Esophagus muscularis mucosa (tissue), 4 donors: Measurements from ENCODE around the gene ARAP3. TPM values are rescaled to one million over a fixed set of nuclear protein-coding genes. Genes with fewer than 3 reads are reported as not detected.
A peak's percentile ranks its signal among the peaks of the same experiment; 100 is the strongest.
"Not testable (repeated sequence)": the region's sequence is repeated elsewhere in the genome, so short reads cannot be mapped to it uniquely, and the experiment has no call there.

Experiments used
- DNase-seq: peaks from one replicate; pipeline ENCODE4 v3.0.0-alpha.2; 2017; ENCODE audit errors: extremely low spot score
- H3K27ac ChIP-seq, 4 donors: fragments of 200-600 bp; sonication (generic); replicated peaks in 1 of 4; 1 replicate in 3 of 4; 2 replicates in 1 of 4; pipeline ENCODE4 v1.5.1; 2016 to 2019; ENCODE audit warnings: mild to moderate bottlenecking in 1 of 4
- H3K27me3 ChIP-seq, 4 donors: fragments of 200-600 bp; sonication (generic); one replicate each; pipeline versions ENCODE4 v1.5.1 to v1.6.0; 2016 to 2019
- H3K36me3 ChIP-seq, 4 donors: fragments of 200-600 bp; sonication (generic); one replicate each; pipeline ENCODE4 v1.5.1; 2016 to 2019
- H3K4me1 ChIP-seq, 4 donors: fragments of 200-600 bp; sonication (generic); one replicate each; pipeline ENCODE4 v1.5.1; 2016 to 2019
- H3K4me3 ChIP-seq, 4 donors: fragments of 200-600 bp; sonication (generic); 1 replicate in 2 of 4; 2 replicates in 2 of 4; pipeline ENCODE4 v1.5.1; 2016 to 2019; ENCODE audit warnings: mild to moderate bottlenecking in 4 of 4, moderate library complexity in 1 of 4
- H3K9me3 ChIP-seq, 4 donors: fragments of 200-600 bp; sonication (generic); 1 replicate in 3 of 4; 2 replicates in 1 of 4; pipeline ENCODE4 v1.5.1; 2016 to 2019
- CTCF ChIP-seq, 3 experiments: fragments of 200-600 bp in 2 of 3; fragments of 450-650 bp in 1 of 3; sonication (generic) in 2 of 3; IDR thresholded peaks; one replicate each; pipeline ENCODE4 v1.5.1; 2017 to 2019; ENCODE audit warnings: antibody characterized with exemption in 3 of 3, mild to moderate bottlenecking in 2 of 3, moderate library complexity in 1 of 3
- EP300 ChIP-seq: sonication (generic); formaldehyde crosslinking; IDR thresholded peaks from one replicate; pipeline ENCODE4 v1.6.1; 2017; ENCODE audit warnings: antibody characterized with exemption
- POLR2A ChIP-seq: fragments of 450-650 bp; IDR thresholded peaks from one replicate; pipeline ENCODE4 v1.6.1; 2017; ENCODE audit warnings: antibody characterized with exemption, moderate library complexity, mild to moderate bottlenecking, low read depth
- POLR2AphosphoS5 ChIP-seq, 2 donors: sonication (generic); formaldehyde crosslinking; IDR thresholded peaks; one replicate each; pipeline ENCODE4 v1.6.1; 2017; ENCODE audit warnings: antibody characterized with exemption in 2 of 2
- WGBS: methylation state at CpG from one replicate; pipeline ENCODE4 v1.1.5; 2018; 5-methylcytosine and 5-hydroxymethylcytosine counted together
- intact Hi-C: fragments of 100-400 bp; cut with DNase I; formaldehyde crosslinking; loops from one replicate; pipeline ENCODE4 v1.15.1; 2023
- total RNA-seq, 4 donors: library from RNA; depleted of rRNA; stranded (reverse); fragments of >200 nt; gene quantifications; one replicate each; pipeline versions ENCODE4 v1.1.0 to v1.2.1, GENCODE V29; 2016

The ARAP3 gene
- 1 to 10 TPM; 4.1 to 9.2 (median 7.6) TPM for total RNA-seq

- Histone ChIP-seq H3K36me3 (peaks cover 0 to 14% (median 0%) of the 10 kb centered on the region in 4 donors), H3K27me3 (peaks cover 0 to 12% (median 0%) of the 10 kb centered on the region in 4 donors), H3K27ac (peak within 1 kb of the TSS; percentile 74 to 78 (median 76)), H3K4me1 (peaks cover 12 to 42% (median 33%) of the 10 kb centered on the region in 4 donors), H3K9me3 (no peaks in the 10 kb centered on the region), H3K4me3 (peak within 1 kb of the TSS; percentile 59 to 65 (median 63))
- TF ChIP-seq EP300 (no peak), POLR2AphosphoS5 (IDR thresholded peaks at IDR 0.05) (peak in 1 of 2 donors; percentile 19)
- intact Hi-C loops: no loop called here
- DNase-seq: peak; percentile 93
- WGBS: 10% methylated on average over 46 of the region's 77 CpGs
Measured at GRCh38 chr5:141681695-141682641, at the start of gene ARAP3. Gene ARAP3, minus strand, starts transcription at chr5:141682230. Its CDS starts 1,744 bp downstream, at chr5:141680486.

GRCh38 chr5:141729387-141730006, 47.5 kb upstream of the ARAP3 start:
- 42% methylated on average over 6 of the region's 6 CpGs for WGBS
- no peak for DNase-seq
- Histone ChIP-seq H3K27ac (no peak overlapping the region), H3K4me1 (no peaks in the 10 kb centered on the region), H3K27me3 (peaks cover 0 to 11% (median 0%) of the 10 kb centered on the region in 4 donors), H3K4me3 (no peak overlapping the region), H3K9me3 (no peaks in the 10 kb centered on the region), H3K36me3 (no peaks in the 10 kb centered on the region)
- intact Hi-C loops: no loop called here
- TF ChIP-seq POLR2AphosphoS5 (IDR thresholded peaks at IDR 0.05): no peak
- TF ChIP-seq POLR2A: no peak
- TF ChIP-seq CTCF (IDR thresholded peaks at IDR 0.05): no peak
- no peak for TF ChIP-seq EP300

GRCh38 chr5:141725891-141726290, 43.9 kb upstream of the ARAP3 start:
- Histone ChIP-seq H3K36me3 (no peaks in the 10 kb centered on the region), H3K9me3 (no peaks in the 10 kb centered on the region), H3K4me1 (no peaks in the 10 kb centered on the region), H3K4me3 (no peak overlapping the region), H3K27me3 (peaks cover 0 to 7% (median 0%) of the 10 kb centered on the region in 4 donors), H3K27ac (no peak overlapping the region)
- intact Hi-C loops: no loop called here
- no peak for DNase-seq
- TF ChIP-seq EP300 (no peak), POLR2AphosphoS5 (IDR thresholded peaks at IDR 0.05) (no peak), CTCF (IDR thresholded peaks at IDR 0.05) (no peak), POLR2A (no peak)
- 87% methylated on average over 3 of the region's 3 CpGs for WGBS

- H3K27ac ChIP-seq, H3K36me3 ChIP-seq, H3K4me3 ChIP-seq, intact Hi-C loops, H3K27me3 ChIP-seq, DNase-seq, H3K9me3 ChIP-seq, H3K4me1 ChIP-seq: not testable (repeated sequence)
- WGBS: 85% methylated on average over 5 of the region's 5 CpGs
Measured at GRCh38 chr5:141725174-141725573, 43.1 kb upstream of the ARAP3 start.

GRCh38 chr5:141722266-141722665, 40.2 kb upstream of the ARAP3 start:
- Histone ChIP-seq H3K36me3 (no peaks in the 10 kb centered on the region), H3K27ac (no peak overlapping the region), H3K27me3 (peaks cover 0 to 10% (median 0%) of the 10 kb centered on the region in 4 donors), H3K9me3 (no peaks in the 10 kb centered on the region), H3K4me3 (no peak overlapping the region), H3K4me1 (no peaks in the 10 kb centered on the region)
- TF ChIP-seq EP300 (no peak), POLR2AphosphoS5 (IDR thresholded peaks at IDR 0.05) (no peak), CTCF (IDR thresholded peaks at IDR 0.05) (no peak), POLR2A (no peak)
- DNase-seq: no peak
- intact Hi-C loops: no loop called here
